GDM1 (cell line): ENCODE data around the gene RSAD1.

ENCODE experiments used
- DNase-seq: peaks from one replicate; lab custom pipeline; 2025; lab: John Stamatoyannopoulos, UW

The RSAD1 gene

GRCh38 chr17:50495217-50495823 is 16.7 kb downstream of the RSAD1 start:
- DNase-seq = no peak

GRCh38 chr17:50495918-50496317 is 17.3 kb downstream of the RSAD1 start:
- DNase-seq = no peak

- DNase-seq = no peak
Measured at GRCh38 chr17:50498021-50498874, 19.6 kb downstream of the RSAD1 start.

GRCh38 chr17:50499270-50499669 is 20.6 kb downstream of the RSAD1 start:
- DNase-seq = no peak

- no peak for DNase-seq
Measured at GRCh38 chr17:50499721-50500120, 21.1 kb downstream of the RSAD1 start.

GRCh38 chr17:50501054-50501453 is 22.4 kb downstream of the RSAD1 start:
- DNase-seq = no peak

- DNase-seq = no peak
Measured at GRCh38 chr17:50502301-50502990, 23.8 kb downstream of the RSAD1 start.

- DNase-seq = no peak
Measured at GRCh38 chr17:50505591-50506130, 27.0 kb downstream of the RSAD1 start.

GRCh38 chr17:50506298-50506697 is 27.6 kb downstream of the RSAD1 start:
- no peak for DNase-seq

GRCh38 chr17:50507871-50508572 is 29.4 kb downstream of the RSAD1 start, which contains the start of gene MYCBPAP:
MYCBPAP (plus strand) TSS chr17:50508439; CDS start chr17:50508675, 236 bp downstream.
- DNase-seq = no peak

GRCh38 chr17:50508573-50509460 is 30.2 kb downstream of the RSAD1 start:
- no peak for DNase-seq

GRCh38 chr17:50511058-50511457 is 32.4 kb downstream of the RSAD1 start:
- DNase-seq = no peak

GRCh38 chr17:50513495-50513894 is 34.8 kb downstream of the RSAD1 start:
- no peak for DNase-seq

- no peak for DNase-seq
Measured at GRCh38 chr17:50514388-50514787, 35.7 kb downstream of the RSAD1 start.

- DNase-seq = no peak
Measured at GRCh38 chr17:50514936-50515702, 36.5 kb downstream of the RSAD1 start.

GRCh38 chr17:50517011-50517410 is 38.4 kb downstream of the RSAD1 start:
- no peak for DNase-seq

GRCh38 chr17:50517504-50518383 is 39.1 kb downstream of the RSAD1 start:
- no peak for DNase-seq

GRCh38 chr17:50518384-50519023 is 39.8 kb downstream of the RSAD1 start:
- DNase-seq = no peak
